Progenitor cell of endocrine pancreas (in vitro differentiated cells): ENCODE results near the gene ERCC1. TPM values are rescaled to one million over a fixed set of nuclear protein-coding genes. Genes with fewer than 3 reads are reported as not detected.
A peak's percentile ranks its signal among the peaks of the same experiment; 100 is the strongest.

Experiments
- DNase-seq: peaks from one replicate; pipeline ENCODE4 v3.0.0; 2021; ENCODE audit warnings: low spot score; ENCODE audit not compliant: unreplicated experiment
- H3K27ac Mint-ChIP-seq: 2 replicates; pipeline ENCODE4 v1.8.0; 2021; ENCODE audit warnings: mild to moderate bottlenecking, moderate library complexity, mixed read lengths
- H3K27me3 Mint-ChIP-seq: 2 replicates; pipeline ENCODE4 v1.8.0; 2021; ENCODE audit warnings: mixed read lengths
- H3K36me3 Mint-ChIP-seq: 2 replicates; pipeline ENCODE4 v1.8.0; 2022; ENCODE audit warnings: mixed read lengths; ENCODE audit not compliant: insufficient read depth
- H3K4me1 Mint-ChIP-seq: 2 replicates; pipeline ENCODE4 v1.8.0; 2021; ENCODE audit warnings: low read depth, mixed read lengths
- H3K4me3 Mint-ChIP-seq: 2 replicates; pipeline ENCODE4 v1.8.0; 2021; ENCODE audit warnings: low read depth, mild to moderate bottlenecking, moderate library complexity, mixed read lengths
- H3K9me3 Mint-ChIP-seq: 2 replicates; pipeline ENCODE4 v1.8.0; 2021; ENCODE audit warnings: low read depth, mixed read lengths
- CTCF ChIP-seq: fragments of 200-600 bp; sonication (generic); IDR thresholded peaks from one replicate; pipeline ENCODE4 v1.5.0; 2021; ENCODE audit warnings: antibody characterized with exemption, mild to moderate bottlenecking; ENCODE audit not compliant: unreplicated experiment
- total RNA-seq: library from RNA; stranded (reverse); gene quantifications from 2 replicates; pipeline ENCODE4 v1.2.1, GENCODE V29; 2021

ERCC1 gene
- total RNA-seq, 1 donor from 2014 or later, result 64.8 TPM

- H3K9me3 Mint-ChIP-seq, result no peaks in the 10 kb centered on the region
- H3K36me3 Mint-ChIP-seq, result peaks cover 2% of the 10 kb centered on the region
- no peak for DNase-seq
- H3K27me3 Mint-ChIP-seq, result peaks cover 18% of the 10 kb centered on the region
- peaks cover 4% of the 10 kb centered on the region for H3K4me1 Mint-ChIP-seq
- no peak overlapping the region for H3K4me3 Mint-ChIP-seq
- H3K27ac Mint-ChIP-seq, result no peak overlapping the region
- TF ChIP-seq CTCF, result peak; percentile 16
These were observed 27.7 kb downstream of the ERCC1 start for GRCh38 chr19:45395821-45396617.

GRCh38 chr19:45391871-45392665 is 31.6 kb downstream of the ERCC1 start:
- TF ChIP-seq CTCF, result no peak
- Mint-ChIP-seq H3K4me1 (no peaks in the 10 kb centered on the region), H3K27me3 (peaks cover 6% of the 10 kb centered on the region), H3K9me3 (no peaks in the 10 kb centered on the region), H3K27ac (no peak overlapping the region), H3K36me3 (peaks cover 2% of the 10 kb centered on the region), H3K4me3 (no peak overlapping the region)
- no peak for DNase-seq

- Mint-ChIP-seq H3K4me1 (no peaks in the 10 kb centered on the region), H3K27me3 (peaks cover 6% of the 10 kb centered on the region), H3K9me3 (no peaks in the 10 kb centered on the region), H3K4me3 (no peak overlapping the region), H3K36me3 (peaks cover 2% of the 10 kb centered on the region), H3K27ac (no peak overlapping the region)
- no peak for TF ChIP-seq CTCF
- DNase-seq, result no peak
These were observed 32.4 kb downstream of the ERCC1 start for GRCh38 chr19:45391346-45391745.

GRCh38 chr19:45385392-45386221 is 38.1 kb downstream of the ERCC1 start:
- Mint-ChIP-seq H3K27me3 (peaks cover 7% of the 10 kb centered on the region), H3K4me1 (no peaks in the 10 kb centered on the region), H3K36me3 (peaks cover 1% of the 10 kb centered on the region), H3K4me3 (no peak overlapping the region), H3K9me3 (no peaks in the 10 kb centered on the region), H3K27ac (no peak overlapping the region)
- no peak for DNase-seq
- no peak for TF ChIP-seq CTCF

GRCh38 chr19:45382426-45382825 is 41.3 kb downstream of the ERCC1 start:
- no peak for DNase-seq
- no peaks in the 10 kb centered on the region for H3K9me3 Mint-ChIP-seq

More at GRCh38 chr19:45382426-45382825, 41.3 kb downstream of the ERCC1 start:
- Mint-ChIP-seq H3K36me3 (peaks cover 1% of the 10 kb centered on the region), H3K4me1 (no peaks in the 10 kb centered on the region), H3K27me3 (peaks cover 7% of the 10 kb centered on the region), H3K4me3 (no peak overlapping the region), H3K27ac (no peak overlapping the region)
- no peak for TF ChIP-seq CTCF
